Colon (tissue), 2 donors: ENCODE results near the gene MED1.

Source experiments
- FAIRE-seq: peaks from 2 replicates; lab custom pipeline; 2012; peaks lifted over from hg19 to GRCh38; lab: Jason Lieb, UNC
- donor health status: control.
- donor health status: control.

The MED1 gene

DNA sequence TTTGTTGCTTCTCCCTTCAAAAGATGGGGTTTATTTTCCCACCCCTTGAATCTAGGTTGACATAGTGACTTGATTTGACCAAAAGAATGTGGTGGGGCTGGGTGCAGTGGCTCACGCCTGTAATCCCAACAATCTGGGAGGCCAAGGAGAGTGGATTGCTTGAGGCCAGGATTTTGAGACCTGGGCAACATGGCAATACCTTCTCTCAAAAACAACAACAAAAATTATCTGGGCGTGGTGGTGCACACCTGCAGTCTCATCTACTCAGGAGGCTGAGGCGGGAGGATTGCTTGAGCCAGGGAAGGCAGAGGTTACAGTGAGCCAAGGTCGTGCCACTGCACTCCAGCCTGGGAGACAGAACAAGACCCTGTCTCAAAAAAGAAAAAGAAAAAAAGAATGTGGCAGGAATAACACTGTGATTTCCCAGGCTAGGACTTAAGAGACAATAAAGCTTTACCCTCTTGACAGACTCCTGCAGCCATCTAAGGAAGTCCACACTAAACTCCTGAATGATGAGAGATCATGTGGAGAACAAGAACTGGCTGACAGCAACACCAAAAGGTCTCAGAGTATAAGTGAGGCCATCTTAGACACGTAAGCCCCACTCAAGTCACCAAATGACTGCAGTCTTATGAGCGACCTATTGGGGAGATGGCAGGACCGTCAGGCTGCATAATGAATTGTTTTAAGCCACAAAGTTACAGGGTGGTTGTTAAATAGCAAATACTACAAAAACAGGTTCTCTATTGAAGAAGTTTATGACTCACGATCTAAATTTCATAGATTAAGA is 86.6 kb downstream of the MED1 start:
- no peak for FAIRE-seq

DNA sequence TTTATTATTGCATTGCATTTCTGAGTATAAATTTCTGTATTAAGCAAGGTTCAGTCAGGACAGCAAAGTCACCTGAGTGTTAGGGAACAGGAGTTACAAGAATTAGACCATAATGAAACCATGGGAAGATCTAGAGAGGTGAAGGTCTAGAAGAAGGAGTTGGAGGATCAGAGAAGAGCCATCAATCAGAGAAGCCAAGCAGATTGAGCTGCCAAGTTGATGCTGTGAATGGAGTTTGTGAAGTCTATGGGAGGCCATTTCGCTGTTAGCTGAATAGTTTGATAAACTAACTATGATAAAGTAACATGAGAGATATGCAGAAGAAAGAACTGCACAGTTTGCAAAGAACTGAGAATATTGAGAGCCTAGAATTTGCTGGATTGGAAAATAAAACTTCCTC is 90.0 kb downstream of the MED1 start:
- FAIRE-seq, result no peak

DNA sequence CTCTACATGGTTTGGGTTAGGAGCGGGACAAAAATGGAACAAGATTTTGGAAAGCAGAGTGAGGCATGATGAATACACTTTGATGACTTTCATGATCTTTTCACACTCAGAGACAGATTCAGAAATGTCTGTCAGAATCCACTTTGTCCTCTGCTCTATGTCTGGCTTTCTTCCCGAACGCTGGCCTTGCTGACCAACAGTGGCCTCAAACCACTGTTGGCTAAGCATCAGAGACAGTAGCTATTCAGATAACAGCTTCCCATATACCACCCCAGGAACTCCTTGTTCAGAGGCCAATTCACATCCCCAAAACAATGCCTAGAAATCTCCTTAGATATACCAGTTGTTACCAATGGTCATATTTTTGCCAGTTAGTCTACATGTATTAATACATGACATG is 90.5 kb downstream of the MED1 start:
- no peak for FAIRE-seq

DNA sequence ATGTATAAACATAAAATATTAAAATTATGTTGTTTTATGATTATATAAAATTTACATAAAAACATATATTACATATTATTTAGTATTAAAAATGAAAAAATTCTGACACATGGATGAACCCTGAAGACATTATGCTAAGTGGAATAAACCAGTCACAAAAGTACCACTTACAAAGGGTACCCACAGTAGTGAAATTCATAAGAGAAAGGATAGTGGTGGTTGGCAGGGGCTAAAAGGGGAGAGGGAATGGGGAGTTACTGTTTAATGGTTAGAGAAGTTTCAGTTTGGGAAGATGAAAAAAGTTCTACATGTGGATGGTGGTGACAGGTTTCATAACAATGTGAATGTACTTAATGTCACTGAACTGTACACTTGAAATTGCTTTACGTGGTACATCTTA is 91.1 kb downstream of the MED1 start:
- peak; percentile 80 for FAIRE-seq

DNA sequence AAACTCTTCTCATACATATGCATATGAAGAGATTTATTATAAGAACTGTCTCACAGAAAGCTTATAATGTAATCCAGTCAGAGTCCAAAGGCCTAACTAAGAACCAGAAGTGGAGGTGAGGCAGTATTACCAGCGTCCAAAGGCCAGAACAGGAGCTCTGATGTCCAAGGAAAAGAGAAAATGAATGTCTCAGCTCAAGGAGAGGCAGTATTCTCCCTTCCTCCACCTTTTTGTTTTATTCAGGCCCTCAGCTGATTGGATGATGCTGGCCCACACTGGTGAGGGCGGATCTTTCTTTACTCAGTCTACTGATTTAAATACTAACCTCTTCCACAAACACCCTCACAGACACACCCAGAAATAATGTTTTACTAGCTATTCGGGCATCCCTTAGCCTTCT is 93.1 kb downstream of the MED1 start:
- no peak for FAIRE-seq

- FAIRE-seq, result no peak
These were observed 93.6 kb downstream of the MED1 start for GRCh38 chr17:39357488-39357887.
